HG03103 (cell line): ENCODE measurements around the gene EXOC3L1.

Experiments used
- ATAC-seq: cut with Tn5 transposase; IDR thresholded peaks from one replicate; pipeline ENCODE4 v1.9.1; 2021; ENCODE audit warnings: low read depth; ENCODE audit not compliant: unreplicated experiment

Gene EXOC3L1

GRCh38 chr16:67184453-67184994, 5.4 kb downstream of the EXOC3L1 start:
- no peak for ATAC-seq

DNA sequence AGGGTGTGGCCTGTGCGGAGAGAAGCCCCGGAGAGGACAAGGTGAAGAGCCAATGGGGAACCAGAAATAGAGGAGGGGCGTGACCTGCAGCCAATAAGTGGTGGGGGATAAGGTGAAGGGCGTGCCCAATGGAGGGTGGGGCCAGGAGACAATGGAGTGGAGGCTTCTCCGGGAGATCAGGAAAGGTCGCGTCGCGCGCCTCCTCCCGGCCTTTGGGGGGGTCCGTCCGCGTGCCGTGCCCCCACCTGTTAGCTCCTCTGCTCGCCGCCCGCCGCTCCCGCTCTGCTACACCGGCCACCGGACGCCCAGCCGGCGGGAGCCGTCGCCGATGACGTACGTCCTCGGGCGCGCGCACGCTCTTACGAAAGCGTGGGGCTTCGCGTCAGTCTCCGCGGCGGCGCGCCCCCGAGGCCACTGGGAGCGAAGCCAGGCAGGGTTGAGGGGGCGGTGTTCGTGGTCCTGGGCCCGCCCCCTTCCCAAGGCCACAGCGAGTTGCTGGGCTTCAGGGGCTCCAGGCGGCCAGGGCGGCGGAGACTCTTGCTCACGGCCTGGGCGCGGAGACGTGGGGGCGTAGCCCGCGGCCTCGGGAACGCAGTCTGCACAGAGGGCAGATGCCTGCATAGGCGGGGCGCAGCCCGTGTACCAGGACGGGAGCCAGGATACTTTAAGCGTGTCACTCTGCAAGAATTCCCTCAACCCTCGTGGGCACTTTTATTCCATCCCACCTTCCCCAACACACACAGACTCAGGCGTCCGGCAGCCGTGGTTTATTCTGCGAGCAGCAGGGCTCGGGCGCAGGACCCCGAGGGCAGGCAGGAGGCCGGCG, 6.1 kb downstream of the EXOC3L1 start, which contains the start of gene MATCAP1:
Gene MATCAP1, minus strand, starts transcription at position 337 of the 826 bp plus-strand sequence. CDS start 3,353 bp downstream, outside the sequence.
- ATAC-seq, result peak; percentile 89

GRCh38 chr16:67183284-67183626, 6.7 kb downstream of the EXOC3L1 start:
- no peak for ATAC-seq

GRCh38 chr16:67182288-67182687, 7.6 kb downstream of the EXOC3L1 start:
- no peak for ATAC-seq

- ATAC-seq, result no peak
Measured at GRCh38 chr16:67181346-67181745, 8.6 kb downstream of the EXOC3L1 start.

DNA sequence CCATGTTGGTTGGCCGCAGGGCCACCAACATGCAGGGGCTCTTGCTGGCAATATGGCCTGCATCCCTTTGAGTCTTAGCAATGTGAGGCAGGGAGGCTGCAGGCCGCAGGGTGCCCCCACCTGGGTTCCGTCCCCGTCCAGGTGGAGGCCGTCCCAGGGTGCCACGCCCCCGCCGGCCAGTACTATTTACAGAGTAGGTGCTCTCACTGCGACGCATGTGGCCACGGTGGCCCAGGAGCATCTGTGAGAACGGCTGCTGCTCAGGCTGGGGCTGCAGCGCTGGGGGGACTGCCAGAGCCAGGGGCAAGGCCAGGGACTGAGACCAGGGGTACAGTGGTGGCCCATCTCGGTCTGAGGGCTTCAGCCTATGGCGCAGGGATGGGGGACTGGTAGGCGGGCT, 9.8 kb downstream of the EXOC3L1 start:
- no peak for ATAC-seq

DNA sequence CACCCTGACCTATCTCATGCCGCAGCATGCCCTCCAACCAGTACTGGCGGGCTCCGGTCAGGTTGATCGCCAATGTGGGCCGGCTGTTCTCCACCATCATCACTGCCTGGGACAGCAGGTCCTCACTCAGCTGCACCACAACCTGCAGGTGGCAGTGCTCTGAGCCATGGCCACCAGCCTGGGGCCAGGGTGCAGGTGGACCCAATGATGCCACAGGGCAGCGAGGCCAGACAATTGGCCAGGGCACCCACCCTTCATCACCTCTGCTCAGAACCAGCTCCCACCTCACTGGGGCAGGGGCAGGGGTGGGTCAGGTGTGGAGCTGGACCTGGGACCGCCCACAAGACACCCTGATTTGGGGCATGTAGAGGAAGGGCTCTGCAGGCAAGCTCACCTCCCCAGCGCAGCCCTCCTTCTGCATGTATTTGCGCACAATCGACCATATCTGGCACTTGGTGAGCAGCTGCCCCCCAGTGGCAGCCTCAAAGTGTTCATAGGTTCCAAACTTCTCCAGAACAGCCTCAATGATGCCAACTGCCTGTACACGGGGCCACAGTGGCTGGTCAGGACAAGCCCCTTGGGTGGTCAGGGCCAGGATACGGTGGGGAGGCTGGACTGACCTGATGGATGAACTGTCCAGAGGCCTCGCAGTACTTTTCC, 10.4 kb downstream of the EXOC3L1 start:
- ATAC-seq, result no peak

- no peak for ATAC-seq
Measured at GRCh38 chr16:67177743-67178699, 11.9 kb downstream of the EXOC3L1 start.

DNA sequence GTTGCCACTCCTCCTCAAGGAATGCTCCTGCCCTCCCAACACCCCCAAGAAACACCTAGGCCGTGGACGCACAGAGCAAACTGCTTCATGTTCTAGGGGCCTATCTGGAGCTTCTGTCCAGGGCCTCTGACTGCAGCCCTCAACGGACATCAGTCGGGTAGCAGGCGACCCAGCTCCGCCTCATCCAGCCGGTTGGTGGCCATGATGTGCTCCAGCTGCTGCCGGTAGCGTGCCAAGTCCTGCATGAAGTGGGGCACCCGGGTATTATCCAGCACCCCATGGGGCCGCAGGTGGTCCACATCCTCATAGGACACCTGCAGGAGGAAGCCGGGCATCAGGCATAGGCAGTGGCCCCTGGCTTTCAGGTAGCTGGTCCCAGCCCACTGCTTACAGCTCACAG, 13.3 kb downstream of the EXOC3L1 start:
- no peak for ATAC-seq

- ATAC-seq, result no peak
Measured at GRCh38 chr16:67174706-67175231, 15.2 kb downstream of the EXOC3L1 start.

- ATAC-seq, result no peak
Measured at GRCh38 chr16:67173808-67174705, 15.9 kb downstream of the EXOC3L1 start.

- ATAC-seq, result no peak
Measured at GRCh38 chr16:67173323-67173722, 16.6 kb downstream of the EXOC3L1 start.

GRCh38 chr16:67170949-67171649, 18.8 kb downstream of the EXOC3L1 start:
- no peak for ATAC-seq

DNA sequence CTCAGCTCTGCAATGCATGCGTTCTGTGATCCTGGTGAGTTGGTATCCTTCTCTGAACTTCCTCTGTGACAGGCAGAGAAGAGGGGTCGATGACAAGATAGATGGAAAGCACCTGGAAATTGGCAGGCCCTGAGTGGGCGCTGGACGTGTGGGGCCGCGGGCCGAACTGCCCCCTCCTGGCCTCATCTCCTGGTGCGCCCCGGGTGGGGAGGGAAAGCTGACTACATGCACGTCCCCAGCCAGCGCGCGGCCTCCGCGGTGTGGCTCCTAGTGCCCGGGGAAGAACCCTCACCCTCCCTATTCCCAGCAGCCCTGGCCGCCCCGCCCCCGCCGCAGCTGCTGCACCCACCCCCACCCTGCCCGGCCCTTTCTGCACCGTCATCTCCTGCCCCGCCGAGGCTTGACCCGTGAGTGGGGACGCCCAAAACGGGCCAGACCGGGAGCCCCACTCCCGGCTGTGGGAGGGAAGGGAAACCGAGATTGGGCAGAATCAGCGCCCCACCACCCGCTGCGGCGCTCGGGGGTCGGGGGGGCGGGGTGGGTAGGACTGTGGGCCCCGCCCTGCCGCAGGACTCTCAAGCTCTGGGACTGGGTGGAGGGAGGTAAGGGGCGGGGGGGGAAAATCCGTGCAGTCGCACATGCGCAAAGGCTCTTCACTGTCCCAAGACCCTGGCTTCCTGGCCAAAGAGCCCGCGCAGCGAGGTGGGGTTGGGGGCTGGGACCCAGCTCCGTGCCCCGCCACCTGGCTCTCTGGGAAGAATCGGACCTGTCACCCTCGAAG, 19.6 kb downstream of the EXOC3L1 start, which contains the start of gene NOL3:
Gene NOL3, plus strand, starts transcription at position 371 of the 781 bp plus-strand sequence.
- ATAC-seq, result peak; percentile 31

GRCh38 chr16:67169642-67170167, 20.2 kb downstream of the EXOC3L1 start:
- no peak for ATAC-seq

DNA sequence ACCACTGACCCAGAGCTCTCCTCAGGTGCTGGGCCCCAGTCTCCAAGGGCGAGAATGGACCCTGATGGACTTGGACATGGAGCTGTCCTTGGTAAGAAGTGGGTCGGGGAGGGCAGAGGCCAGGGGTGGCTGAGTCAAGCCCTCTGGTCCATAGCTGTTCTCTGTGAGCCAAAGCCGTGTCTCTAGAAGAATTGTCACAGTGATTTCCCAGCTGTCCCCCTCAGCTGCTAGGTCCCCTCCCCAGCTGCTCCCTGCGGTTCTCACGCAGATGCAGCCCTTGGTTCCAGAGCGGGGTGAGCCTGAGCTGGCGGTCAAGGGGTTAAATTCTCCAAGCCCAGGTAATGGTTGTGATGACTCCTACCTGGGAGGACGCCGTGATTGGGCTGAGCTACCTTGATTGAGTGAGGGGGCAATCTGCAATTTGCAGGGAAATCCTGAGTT, 20.9 kb downstream of the EXOC3L1 start:
- ATAC-seq, result no peak

GRCh38 chr16:67167588-67167987, 22.3 kb downstream of the EXOC3L1 start:
- no peak for ATAC-seq
